Measurements from ENCODE around the gene PSMC3IP. TPM values are rescaled to one million over a fixed set of nuclear protein-coding genes. Genes with fewer than 3 reads are reported as not detected.

PSMC3IP gene
- total RNA-seq, 1 donor from 2014 or later, result 2.9 TPM

GRCh38 chr17:42535155-42536047 lies 42.1 kb downstream of the PSMC3IP start:
- H3K36me3 ChIP-seq, result peaks cover 12 to 20% of the 10 kb centered on the region in 2 donors
- H3K27ac ChIP-seq, result peak overlapping the region; percentile 89 to 90
- intact Hi-C loops (cut with DNase I), result loop anchor here (1.0 to 5.0 kb wide), 5 partner anchors 19 to 113 kb away; partner anchors contain the start of genes CAVIN1, COASY and PSMC3IP
- peak overlapping the region; percentile 72 to 79 for H3K4me3 ChIP-seq
- no peaks in the 10 kb centered on the region for H3K27me3 ChIP-seq
- H3K9me3 ChIP-seq, result no peaks in the 10 kb centered on the region
- no peak for TF ChIP-seq CTCF (IDR thresholded peaks at IDR 0.05)
- DNase-seq (ENCODE audit: low spot score in 2 of 2), result no peak
- H3K4me1 ChIP-seq, result peaks cover 14 to 26% of the 10 kb centered on the region in 2 donors

GRCh38 chr17:42531455-42532354 lies 45.8 kb downstream of the PSMC3IP start:
- peak; percentile 62 to 82 (median 64) for TF ChIP-seq CTCF (IDR thresholded peaks at IDR 0.05)
- peak in 1 of 2 donors; percentile 84 for DNase-seq (ENCODE audit: low spot score in 2 of 2)
- no peaks in the 10 kb centered on the region for H3K9me3 ChIP-seq
- H3K27ac ChIP-seq, result peak overlapping the region; percentile 63 to 84
- no peaks in the 10 kb centered on the region for H3K36me3 ChIP-seq
- H3K4me3 ChIP-seq, result peak overlapping the region; percentile 57 to 73
- H3K27me3 ChIP-seq, result no peaks in the 10 kb centered on the region
- H3K4me1 ChIP-seq, result peaks cover 8 to 29% of the 10 kb centered on the region in 2 donors
- intact Hi-C loops (cut with DNase I), result no loop called here

GRCh38 chr17:42530952-42531454 lies 46.5 kb downstream of the PSMC3IP start:
- peak overlapping the region; percentile 63 to 84 for H3K27ac ChIP-seq
- intact Hi-C loops (cut with DNase I), result no loop called here
- DNase-seq (ENCODE audit: low spot score in 2 of 2), result no peak
- no peaks in the 10 kb centered on the region for H3K9me3 ChIP-seq
- H3K27me3 ChIP-seq, result no peaks in the 10 kb centered on the region
- H3K36me3 ChIP-seq, result no peaks in the 10 kb centered on the region
- peaks cover 8 to 35% of the 10 kb centered on the region in 2 donors for H3K4me1 ChIP-seq
- TF ChIP-seq CTCF (IDR thresholded peaks at IDR 0.05), result no peak
- H3K4me3 ChIP-seq, result no peak overlapping the region

GRCh38 chr17:42529061-42529460 lies 48.5 kb downstream of the PSMC3IP start:
- DNase-seq (ENCODE audit: low spot score in 2 of 2), result no peak
- H3K4me1 ChIP-seq, result peaks cover 7 to 44% of the 10 kb centered on the region in 2 donors
- no peak for TF ChIP-seq CTCF (IDR thresholded peaks at IDR 0.05)
- H3K27me3 ChIP-seq, result no peaks in the 10 kb centered on the region
- no peaks in the 10 kb centered on the region for H3K36me3 ChIP-seq
- no peak overlapping the region for H3K27ac ChIP-seq
- intact Hi-C loops (cut with DNase I), result no loop called here
- no peak overlapping the region for H3K4me3 ChIP-seq
- no peaks in the 10 kb centered on the region for H3K9me3 ChIP-seq

- no peak for TF ChIP-seq CTCF (IDR thresholded peaks at IDR 0.05)
- H3K9me3 ChIP-seq, result no peaks in the 10 kb centered on the region
- no peaks in the 10 kb centered on the region for H3K27me3 ChIP-seq
- no peak overlapping the region for H3K4me3 ChIP-seq
- H3K4me1 ChIP-seq, result peaks cover 10 to 53% of the 10 kb centered on the region in 2 donors
- no peaks in the 10 kb centered on the region for H3K36me3 ChIP-seq
- no peak for DNase-seq (ENCODE audit: low spot score in 2 of 2)
- intact Hi-C loops (cut with DNase I), result no loop called here
- H3K27ac ChIP-seq, result no peak overlapping the region
Observed at GRCh38 chr17:42527932-42528331, 49.6 kb downstream of the PSMC3IP start.

Data from ascending aorta (tissue), 2 donors.